ENCODE results near the gene RTN4R. TPM values are rescaled to one million over a fixed set of nuclear protein-coding genes. Genes with fewer than 3 reads are reported as not detected.
A peak's percentile ranks its signal among the peaks of the same experiment; 100 is the strongest.

RTN4R gene
- total and polyA plus RNA-seq, 9 of the 15 experiments (the other 6 are each of a cell fraction or from before 2014, with no cell fraction given), result 0.04 to 2.8 (median 1.4) TPM; not detected in 3

GRCh38 chr22:20264614-20265452, 3.3 kb downstream of the RTN4R start (continued):
- TF ChIP-seq, protein P1, sequence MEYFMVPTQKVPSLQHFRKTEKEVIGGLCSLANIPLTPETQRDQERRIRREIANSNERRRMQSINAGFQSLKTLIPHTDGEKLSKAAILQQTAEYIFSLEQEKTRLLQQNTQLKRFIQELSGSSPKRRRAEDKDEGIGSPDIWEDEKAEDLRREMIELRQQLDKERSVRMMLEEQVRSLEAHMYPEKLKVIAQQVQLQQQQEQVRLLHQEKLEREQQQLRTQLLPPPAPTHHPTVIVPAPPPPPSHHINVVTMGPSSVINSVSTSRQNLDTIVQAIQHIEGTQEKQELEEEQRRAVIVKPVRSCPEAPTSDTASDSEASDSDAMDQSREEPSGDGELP (CRISPR knock-in tag; IDR thresholded peaks at IDR 0.05; ENCODE audit: borderline replicate concordance), result 0 out of 2 replicates have a peak, but pooled peaks have one; percentile 10
- TF ChIP-seq CBX2 (IDR thresholded peaks at IDR 0.05; ENCODE audit: insufficient read depth, low read length, poor library complexity, severe bottlenecking) (no peak), MAFK (IDR thresholded peaks at IDR 0.05; ENCODE audit: low read length) (no peak), REST (IDR thresholded peaks at IDR 0.05; ENCODE audit: borderline replicate concordance) (no peak), REST (CRISPR knock-in tag; IDR thresholded peaks at IDR 0.05; ENCODE audit: low read depth) (no peak), IRF9 (tag; IDR thresholded peaks at IDR 0.05) (no peak), ZBTB7A (IDR thresholded peaks at IDR 0.05; ENCODE audit: borderline replicate concordance, control insufficient read depth, low read depth, low read length) (peak; percentile 50), SP2 (IDR thresholded peaks at IDR 0.05; ENCODE audit: extremely low read depth, low read depth, low read length, poor library complexity, severe bottlenecking) (no peak), RBFOX2 (IDR thresholded peaks at IDR 0.05; ENCODE audit: low read depth, low read length) (no peak)
- TF ChIP-seq, protein P2, sequence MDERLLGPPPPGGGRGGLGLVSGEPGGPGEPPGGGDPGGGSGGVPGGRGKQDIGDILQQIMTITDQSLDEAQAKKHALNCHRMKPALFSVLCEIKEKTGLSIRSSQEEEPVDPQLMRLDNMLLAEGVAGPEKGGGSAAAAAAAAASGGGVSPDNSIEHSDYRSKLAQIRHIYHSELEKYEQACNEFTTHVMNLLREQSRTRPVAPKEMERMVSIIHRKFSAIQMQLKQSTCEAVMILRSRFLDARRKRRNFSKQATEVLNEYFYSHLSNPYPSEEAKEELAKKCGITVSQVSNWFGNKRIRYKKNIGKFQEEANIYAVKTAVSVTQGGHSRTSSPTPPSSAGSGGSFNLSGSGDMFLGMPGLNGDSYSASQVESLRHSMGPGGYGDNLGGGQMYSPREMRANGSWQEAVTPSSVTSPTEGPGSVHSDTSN (CRISPR knock-in tag; IDR thresholded peaks at IDR 0.05; ENCODE audit: low read depth), result peak; percentile 42; the same call in 1 of the 2 replicates
- TF ChIP-seq, protein P2 (tag; conservative IDR thresholded peaks at IDR 0.05; ENCODE audit: low read depth), result no peak

Data from K562 (cell line).